GM18519 (cell line): ENCODE measurements around the gene CLPSL2.

ENCODE experiments used
- ATAC-seq: cut with Tn5 transposase; IDR thresholded peaks from one replicate; pipeline ENCODE4 v1.9.1; 2021; ENCODE audit warnings: mild to moderate bottlenecking, moderate library complexity; ENCODE audit not compliant: unreplicated experiment, low FRiP score

Gene CLPSL2

GRCh38 chr6:35824552-35825192 lies 48.3 kb downstream of the CLPSL2 start:
- no peak for ATAC-seq
